WTC11 (cell line): ENCODE measurements around the gene RNF44. TPM values are rescaled to one million over a fixed set of nuclear protein-coding genes. Genes with fewer than 3 reads are reported as not detected.

Experiments used
- ATAC-seq: fragments of 200-7000 bp; cut with Tn5 transposase; 2 replicates; pipeline ENCODE4 v1.10.0; 2021; ENCODE audit warnings: mild to moderate bottlenecking, moderate library complexity
- CTCF ChIA-PET: fragments of 300-600 bp; sonication (Branson Sonifier 250); formaldehyde crosslinking; loops from one replicate; lab custom pipeline; 2021; ENCODE audit warnings: antibody characterized with exemption; lab: Charles Lee
- POLR2A ChIA-PET: fragments of 350-600 bp; sonication (Branson Sonifier 250); formaldehyde crosslinking; loops from one replicate; lab custom pipeline; 2021; ENCODE audit warnings: antibody characterized with exemption; lab: Charles Lee
- DNase-seq: peaks from one replicate; pipeline ENCODE4 v3.0.0; 2021; ENCODE audit warnings: low spot score
- H3K27ac Mint-ChIP-seq: 2 replicates; pipeline ENCODE4 v1.8.0; 2021; ENCODE audit warnings: mixed read lengths
- H3K27me3 Mint-ChIP-seq: 2 replicates; pipeline ENCODE4 v1.8.0; 2021; ENCODE audit warnings: low read depth, mild to moderate bottlenecking, moderate library complexity, mixed read lengths
- H3K36me3 Mint-ChIP-seq: 2 replicates; pipeline ENCODE4 v1.8.0; 2021; ENCODE audit warnings: mixed read lengths
- H3K4me1 Mint-ChIP-seq: 2 replicates; pipeline ENCODE4 v1.8.0; 2022; ENCODE audit warnings: mixed read lengths
- H3K4me3 Mint-ChIP-seq: 2 replicates; pipeline ENCODE4 v1.8.0; 2021; ENCODE audit warnings: mild to moderate bottlenecking, moderate library complexity, mixed read lengths
- H3K9me3 Mint-ChIP-seq: 2 replicates; pipeline ENCODE4 v1.8.0; 2021; ENCODE audit warnings: mixed read lengths
- AR ChIP-seq: fragments of 250-450 bp; sonication (Bioruptor Pico); IDR thresholded peaks from 2 replicates; pipeline ENCODE4 v1.9.0; 2021; ENCODE audit warnings: mild to moderate bottlenecking
- CREB1 ChIP-seq: sonication (generic); formaldehyde crosslinking; IDR thresholded peaks from 2 replicates; pipeline ENCODE4 v1.8.0; 2023; ENCODE audit warnings: mild to moderate bottlenecking, missing genetic modification reagents
- E2F4 ChIP-seq: sonication (generic); formaldehyde crosslinking; IDR thresholded peaks from 2 replicates; pipeline ENCODE4 v1.8.1; 2022; ENCODE audit warnings: low read depth, mild to moderate bottlenecking, moderate library complexity, missing genetic modification reagents, borderline replicate concordance
- GTF2I ChIP-seq: fragments of 250-450 bp; sonication (Bioruptor Pico); conservative IDR thresholded peaks from 2 replicates; pipeline ENCODE4 v1.4.0; 2021; ENCODE audit warnings: mild to moderate bottlenecking
- IRF2 ChIP-seq: sonication (generic); formaldehyde crosslinking; IDR thresholded peaks from 2 replicates; pipeline ENCODE4 v1.8.0; 2022; ENCODE audit warnings: low read depth, missing genetic modification reagents, borderline replicate concordance
- JAZF1 ChIP-seq: fragments of 250-450 bp; sonication (Bioruptor Pico); IDR thresholded peaks from 2 replicates; pipeline ENCODE4 v1.9.0; 2021; ENCODE audit warnings: moderate library complexity, mild to moderate bottlenecking, inconsistent platforms
- MLX ChIP-seq: sonication (generic); formaldehyde crosslinking; IDR thresholded peaks from 2 replicates; pipeline ENCODE4 v1.8.1; 2023; ENCODE audit warnings: mild to moderate bottlenecking, missing genetic modification reagents, moderate library complexity
- MXD4 ChIP-seq: fragments of 250-450 bp; sonication (Bioruptor Pico); IDR thresholded peaks from 2 replicates; pipeline ENCODE4 v1.8.0; 2021; ENCODE audit warnings: mild to moderate bottlenecking, moderate library complexity, borderline replicate concordance
- OVOL2 ChIP-seq: fragments of 250-450 bp; sonication (Bioruptor Pico); IDR thresholded peaks from 2 replicates; pipeline ENCODE4 v1.9.0; 2021; ENCODE audit warnings: mild to moderate bottlenecking, borderline replicate concordance
- RELA ChIP-seq: sonication (generic); formaldehyde crosslinking; IDR thresholded peaks from 2 replicates; pipeline ENCODE4 v1.8.1; 2022; ENCODE audit warnings: missing genetic modification reagents, mild to moderate bottlenecking, borderline replicate concordance
- ZBTB43 ChIP-seq: sonication (generic); formaldehyde crosslinking; IDR thresholded peaks from 2 replicates; pipeline ENCODE4 v1.8.1; 2023; ENCODE audit warnings: mild to moderate bottlenecking, missing genetic modification reagents
- ZMAT4 ChIP-seq: fragments of 250-450 bp; sonication (Bioruptor Pico); IDR thresholded peaks from 2 replicates; pipeline ENCODE4 v1.9.0; 2021; ENCODE audit warnings: mild to moderate bottlenecking
- ZNF396 ChIP-seq: fragments of 250-450 bp; sonication (Bioruptor Pico); IDR thresholded peaks from 2 replicates; pipeline ENCODE4 v1.8.0; 2021; ENCODE audit warnings: mild to moderate bottlenecking, moderate library complexity, borderline replicate concordance
- ZNF423 ChIP-seq: fragments of 250-450 bp; sonication (Bioruptor Pico); IDR thresholded peaks from 2 replicates; pipeline ENCODE4 v2.1.2; 2022; ENCODE audit warnings: mild to moderate bottlenecking, moderate library complexity
- ZNF532 ChIP-seq: fragments of 250-450 bp; sonication (Bioruptor Pico); IDR thresholded peaks from 2 replicates; pipeline ENCODE4 v1.9.0; 2021; ENCODE audit warnings: mild to moderate bottlenecking, borderline replicate concordance
- total RNA-seq: library from RNA; stranded (reverse); gene quantifications from 3 replicates; pipeline ENCODE4 v1.2.3, GENCODE V29; 2021
- TF ChIP-seq, protein P1 (sequence below): sonication (generic); formaldehyde crosslinking; IDR thresholded peaks from 2 replicates; pipeline ENCODE4 v1.8.0; 2022; ENCODE audit warnings: missing genetic modification reagents

The RNF44 gene
- total RNA-seq, 1 experiment from 2014 or later = 233 TPM

DNA sequence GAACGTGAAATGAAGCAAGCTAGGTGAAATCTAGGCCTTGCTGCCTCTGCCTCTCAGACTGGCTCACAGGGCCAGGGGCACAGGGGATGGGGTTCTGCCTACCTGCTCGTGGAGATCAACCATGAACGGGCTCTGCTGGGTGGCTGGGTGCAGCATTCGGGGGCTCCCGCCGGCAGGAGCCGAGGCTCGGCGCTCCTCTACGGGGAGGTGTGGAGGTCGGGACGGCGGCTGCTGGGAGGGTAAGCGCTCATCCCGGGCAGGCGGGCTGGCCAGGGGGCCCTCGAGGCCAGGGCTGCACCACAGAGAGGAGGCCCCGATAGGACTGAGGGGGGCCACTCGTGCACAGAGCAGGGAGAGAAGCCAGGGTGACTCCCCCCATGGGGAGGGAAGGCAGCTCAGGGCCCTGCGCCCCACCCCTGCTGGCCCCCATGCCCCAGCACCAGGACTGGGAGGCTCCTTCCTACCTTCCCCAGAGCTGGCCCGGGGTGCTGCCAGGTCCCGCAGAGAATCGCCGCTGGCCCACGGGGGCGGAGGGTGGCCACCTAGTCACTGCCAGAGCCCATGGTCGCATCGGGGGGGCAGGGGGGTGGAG, 5.2 kb downstream of the RNF44 start (continued):
- no peak for TF ChIP-seq ZBTB43 (CRISPR knock-in tag)
- TF ChIP-seq CREB1 (CRISPR knock-in tag) = no peak
- no peak for TF ChIP-seq E2F4
- TF ChIP-seq RELA (CRISPR knock-in tag) = no peak

GRCh38 chr5:176530983-176531901, 6.0 kb downstream of the RNF44 start:
- no peaks in the 10 kb centered on the region for H3K9me3 Mint-ChIP-seq
- no peak overlapping the region for H3K4me3 Mint-ChIP-seq
- DNase-seq (no peak), ATAC-seq (no peak)
- H3K4me1 Mint-ChIP-seq = peaks cover 28% of the 10 kb centered on the region
- H3K36me3 Mint-ChIP-seq = peaks cover 40% of the 10 kb centered on the region
- TF ChIP-seq ZNF423 (CRISPR knock-in tag) = no peak
- TF ChIP-seq JAZF1 = no peak
- no peak for TF ChIP-seq IRF2 (CRISPR knock-in tag)
- no peak for TF ChIP-seq RELA (CRISPR knock-in tag)
- TF ChIP-seq, protein P1, sequence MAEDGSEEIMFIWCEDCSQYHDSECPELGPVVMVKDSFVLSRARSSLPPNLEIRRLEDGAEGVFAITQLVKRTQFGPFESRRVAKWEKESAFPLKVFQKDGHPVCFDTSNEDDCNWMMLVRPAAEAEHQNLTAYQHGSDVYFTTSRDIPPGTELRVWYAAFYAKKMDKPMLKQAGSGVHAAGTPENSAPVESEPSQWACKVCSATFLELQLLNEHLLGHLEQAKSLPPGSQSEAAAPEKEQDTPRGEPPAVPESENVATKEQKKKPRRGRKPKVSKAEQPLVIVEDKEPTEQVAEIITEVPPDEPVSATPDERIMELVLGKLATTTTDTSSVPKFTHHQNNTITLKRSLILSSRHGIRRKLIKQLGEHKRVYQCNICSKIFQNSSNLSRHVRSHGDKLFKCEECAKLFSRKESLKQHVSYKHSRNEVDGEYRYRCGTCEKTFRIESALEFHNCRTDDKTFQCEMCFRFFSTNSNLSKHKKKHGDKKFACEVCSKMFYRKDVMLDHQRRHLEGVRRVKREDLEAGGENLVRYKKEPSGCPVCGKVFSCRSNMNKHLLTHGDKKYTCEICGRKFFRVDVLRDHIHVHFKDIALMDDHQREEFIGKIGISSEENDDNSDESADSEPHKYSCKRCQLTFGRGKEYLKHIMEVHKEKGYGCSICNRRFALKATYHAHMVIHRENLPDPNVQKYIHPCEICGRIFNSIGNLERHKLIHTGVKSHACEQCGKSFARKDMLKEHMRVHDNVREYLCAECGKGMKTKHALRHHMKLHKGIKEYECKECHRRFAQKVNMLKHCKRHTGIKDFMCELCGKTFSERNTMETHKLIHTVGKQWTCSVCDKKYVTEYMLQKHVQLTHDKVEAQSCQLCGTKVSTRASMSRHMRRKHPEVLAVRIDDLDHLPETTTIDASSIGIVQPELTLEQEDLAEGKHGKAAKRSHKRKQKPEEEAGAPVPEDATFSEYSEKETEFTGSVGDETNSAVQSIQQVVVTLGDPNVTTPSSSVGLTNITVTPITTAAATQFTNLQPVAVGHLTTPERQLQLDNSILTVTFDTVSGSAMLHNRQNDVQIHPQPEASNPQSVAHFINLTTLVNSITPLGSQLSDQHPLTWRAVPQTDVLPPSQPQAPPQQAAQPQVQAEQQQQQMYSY (CRISPR knock-in tag) = no peak
- no peak for TF ChIP-seq OVOL2 (CRISPR knock-in tag)
- TF ChIP-seq ZNF532 (CRISPR knock-in tag) = no peak
- TF ChIP-seq GTF2I (CRISPR knock-in tag) = no peak
- no peak for TF ChIP-seq E2F4
- TF ChIP-seq AR (CRISPR knock-in tag) = no peak
- no peak for TF ChIP-seq ZMAT4 (CRISPR knock-in tag)
- no peak for TF ChIP-seq MLX (CRISPR knock-in tag)
- TF ChIP-seq ZNF396 (CRISPR knock-in tag) = no peak
- TF ChIP-seq MXD4 (CRISPR knock-in tag) = no peak
- CTCF ChIA-PET = no interaction called here
- no peak overlapping the region for H3K27ac Mint-ChIP-seq
- no peaks in the 10 kb centered on the region for H3K27me3 Mint-ChIP-seq
- POLR2A ChIA-PET = no interaction called here
